H1 (cell line): ENCODE data around the gene KRT85. TPM values are rescaled to one million over a fixed set of nuclear protein-coding genes. Genes with fewer than 3 reads are reported as not detected.

Experiments used
- CTCF ChIA-PET: fragments of 300-600 bp; sonication (Branson Sonifier 250); formaldehyde crosslinking; loops from one replicate; lab custom pipeline; 2021; ENCODE audit not compliant: partially characterized antibody; lab: Charles Lee
- POLR2A ChIA-PET: fragments of 300-600 bp; sonication (Branson Sonifier 250); formaldehyde crosslinking; loops from one replicate; lab custom pipeline; 2021; ENCODE audit warnings: inconsistent platforms; ENCODE audit not compliant: partially characterized antibody; lab: Charles Lee
- DNase-seq, 2 experiments: peaks; one replicate each; pipeline versions ENCODE4 v3.0.0 to v3.0.0-alpha.2; 2010 to 2022; ENCODE audit warnings: low spot score in 2 of 2, low read depth in 1 of 2, mixed read lengths in 1 of 2
- FAIRE-seq: peaks from 2 replicates; lab custom pipeline; 2011; peaks lifted over from hg19 to GRCh38; lab: Jason Lieb, UNC
- H2AFZ ChIP-seq: 2 replicates; pipeline ENCODE4 v1.8.1; 2012; ENCODE audit warnings: low read length, inconsistent platforms
- H2AK5ac ChIP-seq: 2 replicates; pipeline ENCODE4 v1.6.1; 2013; ENCODE audit warnings: low read depth, low read length
- H2BK120ac ChIP-seq: replicated peaks from 2 replicates; pipeline ENCODE3; 2013; ENCODE audit warnings: low read depth, low read length, inconsistent platforms
- H2BK12ac ChIP-seq: 2 replicates; pipeline ENCODE4 v1.6.1; 2013; ENCODE audit warnings: low read depth, low read length
- H2BK15ac ChIP-seq: 2 replicates; pipeline ENCODE4 v1.6.1; 2013; ENCODE audit warnings: low read length
- H2BK20ac ChIP-seq: 2 replicates; pipeline ENCODE4 v1.6.1; 2013; ENCODE audit warnings: low read length
- H2BK5ac ChIP-seq: 2 replicates; pipeline ENCODE4 v1.6.1; 2013; ENCODE audit warnings: low read depth, low read length
- H3K14ac ChIP-seq: 2 replicates; pipeline ENCODE4 v1.6.1; 2013; ENCODE audit warnings: inconsistent platforms; ENCODE audit not compliant: insufficient read length
- H3K18ac ChIP-seq: 2 replicates; pipeline ENCODE4 v1.6.1; 2013; ENCODE audit warnings: low read length; ENCODE audit errors: extremely low read depth
- H3K23ac ChIP-seq: 2 replicates; pipeline ENCODE4 v1.6.1; 2013; ENCODE audit warnings: inconsistent platforms; ENCODE audit not compliant: insufficient read length
- H3K23me2 ChIP-seq: 2 replicates; pipeline ENCODE4 v1.6.1; 2013; ENCODE audit warnings: low read depth, low read length
- H3K27ac ChIP-seq: 2 replicates; pipeline ENCODE4 v1.6.1; 2011; ENCODE audit warnings: low read depth, low read length, inconsistent platforms
- H3K27me3 ChIP-seq, 4 experiments: replicated peaks in 1 of 4; 1 replicate in 1 of 4; 2 replicates in 3 of 4; pipeline versions ENCODE4 v1.6.1 to v1.8.1; 2011 to 2013; ENCODE audit warnings: low read length in 3 of 4, mild to moderate bottlenecking in 3 of 4, inconsistent platforms in 2 of 4, mixed read lengths in 2 of 4, moderate library complexity in 1 of 4; ENCODE audit not compliant: control insufficient read depth in 3 of 4, insufficient read depth in 3 of 4; ENCODE audit errors: extremely low read depth in 1 of 4
- H3K36me3 ChIP-seq, 4 experiments: 2 replicates each; pipeline versions ENCODE4 v1.6.1 to v1.8.1; 2011 to 2013; ENCODE audit warnings: mild to moderate bottlenecking in 4 of 4, low read length in 3 of 4, moderate library complexity in 2 of 4, control low read depth in 1 of 4, inconsistent platforms in 1 of 4; ENCODE audit not compliant: insufficient read depth in 4 of 4, control insufficient read depth in 2 of 4
- H3K4ac ChIP-seq: replicated peaks from 2 replicates; pipeline ENCODE3; 2013; ENCODE audit warnings: low read length, low read depth, mixed read lengths, inconsistent platforms; ENCODE audit not compliant: insufficient read length
- H3K4me1 ChIP-seq, 4 experiments: replicated peaks in 1 of 4; 1 replicate in 1 of 4; 2 replicates in 3 of 4; pipeline versions ENCODE4 v1.6.1 to v1.8.1; 2011 to 2013; ENCODE audit warnings: low read length in 3 of 4, inconsistent platforms in 2 of 4, mixed read lengths in 1 of 4; ENCODE audit not compliant: insufficient read depth in 4 of 4, control insufficient read depth in 3 of 4
- H3K4me2 ChIP-seq, 2 experiments: 2 replicates each; pipeline versions ENCODE4 v1.6.1 to v1.8.1; 2011 to 2013; ENCODE audit warnings: low read depth in 2 of 2, low read length in 2 of 2, control low read depth in 1 of 2, inconsistent platforms in 1 of 2, mild to moderate bottlenecking in 1 of 2; ENCODE audit not compliant: insufficient read depth in 1 of 2
- H3K4me3 ChIP-seq, 4 experiments: fragments of 200-600, 300-600 bp in 1 of 4; sonication (generic), shearing (Covaris generic), sonication (Bioruptor Twin) in 1 of 4; 2 replicates each; pipeline versions ENCODE4 v1.5.1 to v1.8.1; 2011 to 2016; ENCODE audit warnings: low read length in 4 of 4, low read depth in 3 of 4, control low read depth in 2 of 4, inconsistent platforms in 2 of 4, mild to moderate bottlenecking in 2 of 4, mixed read lengths in 1 of 4, moderate library complexity in 1 of 4; ENCODE audit not compliant: insufficient read depth in 2 of 4; ENCODE audit errors: extremely low read depth in 1 of 4
- H3K56ac ChIP-seq: replicated peaks from 2 replicates; pipeline ENCODE3; 2013; ENCODE audit warnings: low read depth, mild to moderate bottlenecking, mixed read lengths, low read length, inconsistent platforms; ENCODE audit not compliant: insufficient read length
- H3K79me1 ChIP-seq: 2 replicates; pipeline ENCODE4 v1.6.1; 2013; ENCODE audit warnings: low read depth, low read length, control low read depth
- H3K79me2 ChIP-seq, 2 experiments: 2 replicates each; pipeline versions ENCODE4 v1.6.1 to v1.8.1; 2012 to 2013; ENCODE audit warnings: low read length in 2 of 2, mild to moderate bottlenecking in 2 of 2, inconsistent platforms in 1 of 2; ENCODE audit not compliant: insufficient read depth in 2 of 2, control insufficient read depth in 1 of 2
- H3K9ac ChIP-seq, 4 experiments: replicated peaks in 1 of 4; 1 replicate in 1 of 4; 2 replicates in 3 of 4; pipeline versions ENCODE4 v1.6.1 to v1.8.1; 2011 to 2013; ENCODE audit warnings: low read depth in 3 of 4, low read length in 3 of 4, control low read depth in 2 of 4, mild to moderate bottlenecking in 2 of 4, moderate library complexity in 2 of 4, inconsistent platforms in 1 of 4; ENCODE audit errors: extremely low read depth in 1 of 4
- H3K9me3 ChIP-seq, 2 experiments: 2 replicates each; pipeline versions ENCODE4 v1.6.1 to v1.8.1; 2012 to 2013; ENCODE audit warnings: mild to moderate bottlenecking in 2 of 2, moderate library complexity in 2 of 2, control low read depth in 1 of 2, inconsistent platforms in 1 of 2, low read depth in 1 of 2, low read length in 1 of 2, mixed read lengths in 1 of 2; ENCODE audit not compliant: insufficient read depth in 2 of 2
- H4K20me1 ChIP-seq, 2 experiments: replicated peaks in 1 of 2; 2 replicates each; pipeline versions ENCODE3 to v1.8.1; 2011 to 2013; ENCODE audit warnings: inconsistent platforms in 2 of 2, low read length in 2 of 2, mild to moderate bottlenecking in 1 of 2; ENCODE audit not compliant: insufficient read depth in 2 of 2, control insufficient read depth in 1 of 2
- H4K5ac ChIP-seq: 2 replicates; pipeline ENCODE4 v1.6.1; 2013; ENCODE audit warnings: low read length, low read depth, mixed read lengths, inconsistent platforms; ENCODE audit not compliant: insufficient read length
- H4K8ac ChIP-seq: 2 replicates; pipeline ENCODE4 v1.8.0; 2013; ENCODE audit warnings: mild to moderate bottlenecking, moderate library complexity, low read length, inconsistent platforms; ENCODE audit not compliant: insufficient read depth; ENCODE audit errors: extremely low read depth
- H4K91ac ChIP-seq: replicated peaks from 2 replicates; pipeline ENCODE3; 2013; ENCODE audit warnings: low read length, mixed read lengths, inconsistent platforms; ENCODE audit not compliant: insufficient read length
- ATF2 ChIP-seq: IDR thresholded peaks from 2 replicates; pipeline ENCODE4 v1.6.1; 2012; ENCODE audit warnings: low read length, inconsistent platforms
- BCL11A ChIP-seq, 2 experiments: IDR thresholded peaks; one replicate each; pipeline ENCODE4 v1.6.1; 2011; ENCODE audit warnings: low read depth in 2 of 2, low read length in 2 of 2, mild to moderate bottlenecking in 2 of 2
- CTCF ChIP-seq, 3 experiments: IDR thresholded peaks; 1 replicate in 2 of 3; 2 replicates in 1 of 3; pipeline versions ENCODE4 v1.5.1 to v1.6.1; 2011; ENCODE audit warnings: low read length in 3 of 3, mild to moderate bottlenecking in 3 of 3, inconsistent platforms in 2 of 3, low read depth in 1 of 3, moderate library complexity in 1 of 3; ENCODE audit not compliant: insufficient read depth in 1 of 3; ENCODE audit errors: control extremely low read depth in 1 of 3
- HDAC2 ChIP-seq, 2 experiments: fragments of 300-600 bp in 1 of 2; sonication (generic) in 1 of 2; IDR thresholded peaks; 2 replicates each; pipeline ENCODE4 v1.6.1; 2011 to 2012; ENCODE audit warnings: low read depth in 2 of 2, low read length in 2 of 2, mild to moderate bottlenecking in 2 of 2, moderate library complexity in 2 of 2, borderline replicate concordance in 1 of 2, inconsistent platforms in 1 of 2
- KDM1A ChIP-seq: fragments of 200-600, 300-600 bp; sonication (generic); IDR thresholded peaks from 2 replicates; pipeline ENCODE4 v1.7.1; 2016; ENCODE audit warnings: mild to moderate bottlenecking, low read length, borderline replicate concordance
- RAD21 ChIP-seq, 2 experiments: IDR thresholded peaks in 1 of 2; conservative IDR thresholded peaks in 1 of 2; 2 replicates each; pipeline ENCODE4 v1.6.1; 2011; ENCODE audit warnings: low read depth in 2 of 2, low read length in 2 of 2, improper control_type of control experiment in 1 of 2, inconsistent platforms in 1 of 2, mild to moderate bottlenecking in 1 of 2, moderate library complexity in 1 of 2
- SIRT6 ChIP-seq: IDR thresholded peaks from one replicate; pipeline ENCODE4 v1.7.1; 2012; ENCODE audit warnings: low read length, inconsistent platforms
- SP2 ChIP-seq: IDR thresholded peaks from 2 replicates; pipeline ENCODE4 v1.6.1; 2012; ENCODE audit warnings: mild to moderate bottlenecking, low read length, inconsistent platforms
- TAF7 ChIP-seq: optimal IDR thresholded peaks from 2 replicates; pipeline ENCODE3; 2011; ENCODE audit warnings: low read depth, mild to moderate bottlenecking, inconsistent platforms, low read length, moderate library complexity, borderline replicate concordance
- WGBS, 2 experiments: shearing (Covaris generic) in 1 of 2; methylation state at CpG; one replicate each; pipeline versions ENCODE4 v1.1.6 to v1.1.7; 2013 to 2015; ENCODE audit warnings: low lambda C conversion rate in 2 of 2, mixed read lengths in 2 of 2, inconsistent platforms in 1 of 2, low coverage in 1 of 2, missing lambda C conversion rate in 1 of 2; ENCODE audit not compliant: insufficient replicate concordance in 2 of 2, insufficient coverage in 1 of 2, insufficient read length in 1 of 2; ENCODE audit errors: extremely low coverage in 1 of 2, missing lambda C conversion rate in 1 of 2; 5-methylcytosine and 5-hydroxymethylcytosine counted together
- polyA plus RNA-seq, 7 experiments: library from polyadenylated mRNA; depleted of rRNA in 3 of 7; stranded (reverse) in 5 of 7; unstranded in 2 of 7; fragments of >200 nt in 5 of 7; fragments of 200-250 nt in 2 of 7; gene quantifications; 1 replicate in 5 of 7; 2 replicates in 1 of 7; 4 replicates in 1 of 7; pipeline versions ENCODE4 v1.2.1 to v1.2.3, GENCODE V29; 2011 to 2013; ENCODE audit warnings: missing spikeins in 2 of 7, mixed read lengths in 2 of 7
- total RNA-seq: library from RNA; stranded (reverse); fragmentation: NEBNext Ultra II Directional; extraction: Animal tissue kit (Norgen Biotek cat#: 25700); gene quantifications from 2 replicates; pipeline ENCODE4 v1.2.1, GENCODE V29; 2021

The KRT85 gene
- total and polyA plus RNA-seq, 2 of the 8 experiments (the other 6 are each of a cell fraction or from before 2014, with no cell fraction given) = not detected

GRCh38 chr12:52316290-52316689, 51.0 kb downstream of the KRT85 start:
- H3K4me2 ChIP-seq = no peak overlapping the region
- H2BK120ac ChIP-seq = no peak overlapping the region
- no peak overlapping the region for H3K23ac ChIP-seq
- no peak overlapping the region for H3K9ac ChIP-seq
- H3K4ac ChIP-seq = no peak overlapping the region
- peaks cover 1% of the 10 kb centered on the region; the same call in 1 of the 2 replicates for H3K23me2 ChIP-seq
- no peaks in the 10 kb centered on the region for H3K36me3 ChIP-seq
- no peak overlapping the region for H2AK5ac ChIP-seq
- no peak overlapping the region for H3K4me3 ChIP-seq
- TF ChIP-seq TAF7 = no peak
- no peak for TF ChIP-seq HDAC2 (IDR thresholded peaks at IDR 0.05; ENCODE audit: borderline replicate concordance in 1 of 2, low read depth in 2 of 2, low read length in 2 of 2)
- TF ChIP-seq CTCF (IDR thresholded peaks at IDR 0.05; ENCODE audit: control extremely low read depth in 1 of 3, insufficient read depth in 1 of 3, low read depth in 1 of 3, low read length in 3 of 3) = no peak
- no peak for TF ChIP-seq ATF2
- no peak for TF ChIP-seq BCL11A (IDR thresholded peaks at IDR 0.05; ENCODE audit: low read depth in 2 of 2, low read length in 2 of 2)
- no peak for TF ChIP-seq RAD21 (IDR thresholded peaks at IDR 0.05 in 1 of 2, conservative IDR thresholded peaks at IDR 0.05 in 1 of 2; ENCODE audit: low read depth in 2 of 2, low read length in 2 of 2)
- no peak for TF ChIP-seq SIRT6
- TF ChIP-seq SP2 = no peak
- TF ChIP-seq KDM1A = no peak
- no peak overlapping the region for H2BK20ac ChIP-seq
- no peak for FAIRE-seq
- no peaks in the 10 kb centered on the region for H3K79me2 ChIP-seq
- WGBS, 2 experiments = 83% methylated on average over 9 of the region's 9 CpGs; no CpG with 5 or more reads in 1 of the 2 experiments
- no peak overlapping the region for H2BK12ac ChIP-seq
- no peak for DNase-seq
- H2BK5ac ChIP-seq = no peak overlapping the region
- H3K27me3 ChIP-seq = peaks cover 0 to 3% (median 0%) of the 10 kb centered on the region in 4 experiments; a peak in 2 of 7 replicates
- no peak overlapping the region for H2AFZ ChIP-seq
- no peak overlapping the region for H4K8ac ChIP-seq
- no peaks in the 10 kb centered on the region for H4K20me1 ChIP-seq
- H3K27ac ChIP-seq = no peak overlapping the region
- H3K56ac ChIP-seq = no peak overlapping the region
- H2BK15ac ChIP-seq = no peak overlapping the region
- no peaks in the 10 kb centered on the region; a peak in 1 of 4 replicates for H3K9me3 ChIP-seq
- no peaks in the 10 kb centered on the region for H3K4me1 ChIP-seq
- no peak overlapping the region for H4K91ac ChIP-seq
- ChIA-PET CTCF (interaction anchor here (0.6 to 19.8 kb wide), 28 partner anchors 6 to 582 kb away, joined by 3 to 353 read pairs (median 4); partner anchors contain the start of genes KRT83 and KRT85), POLR2A (no interaction called here)
- H3K79me1 ChIP-seq = no peaks in the 10 kb centered on the region
- no peak overlapping the region for H3K18ac ChIP-seq
- no peak overlapping the region for H4K5ac ChIP-seq
- no peak overlapping the region for H3K14ac ChIP-seq
